CD4-positive, alpha-beta T cell (primary cell): ENCODE results near the gene GTF2A1L. TPM values are rescaled to one million over a fixed set of nuclear protein-coding genes. Genes with fewer than 3 reads are reported as not detected.
"Not testable (repeated sequence)": the region's sequence is repeated elsewhere in the genome, so short reads cannot be mapped to it uniquely, and the experiment has no call there.

Source experiments
- ATAC-seq: fragments of 200-7000 bp; cut with Tn5 transposase; one replicate; pipeline ENCODE4 v1.10.0; 2022; ENCODE audit warnings: mild to moderate bottlenecking; ENCODE audit not compliant: poor library complexity
- CTCF ChIA-PET: fragments of 350-600 bp; sonication (Branson Sonifier 250); formaldehyde crosslinking; loops from one replicate; lab custom pipeline; 2021; ENCODE audit warnings: antibody characterized with exemption, inconsistent platforms; lab: Charles Lee
- POLR2A ChIA-PET: fragments of 350-600 bp; sonication (Branson Sonifier 250); formaldehyde crosslinking; loops from one replicate; lab custom pipeline; 2021; ENCODE audit warnings: antibody characterized with exemption, inconsistent platforms; lab: Charles Lee
- DNase-seq, 14 experiments: peaks; one replicate each; pipeline ENCODE4 v3.0.0-alpha.2; 2013 to 2020; ENCODE audit warnings: mixed read lengths in 2 of 14
- H3K27ac ChIP-seq, 2 donors: one replicate each; pipeline versions ENCODE4 v1.5.1 to v1.7.0; 2013; ENCODE audit warnings: low read length in 2 of 2, low read depth in 1 of 2, mild to moderate bottlenecking in 1 of 2
- H3K27me3 ChIP-seq, 2 experiments: 1 replicate in 1 of 2; 2 replicates in 1 of 2; pipeline versions ENCODE4 v1.6.1 to v1.7.0; 2013; ENCODE audit warnings: low read length in 2 of 2, control low read depth in 1 of 2, mild to moderate bottlenecking in 1 of 2, moderate library complexity in 1 of 2; ENCODE audit not compliant: insufficient read depth in 2 of 2, control insufficient read depth in 1 of 2
- H3K36me3 ChIP-seq: one replicate; pipeline ENCODE4 v1.6.1; 2013; ENCODE audit warnings: low read length, control low read depth; ENCODE audit not compliant: insufficient read depth
- H3K4me1 ChIP-seq: one replicate; pipeline ENCODE4 v1.6.1; 2013; ENCODE audit warnings: low read length, control low read depth; ENCODE audit not compliant: insufficient read depth
- H3K4me3 ChIP-seq: one replicate; pipeline ENCODE4 v1.5.1; 2013; ENCODE audit warnings: mild to moderate bottlenecking, low read length, moderate library complexity
- H3K9me3 ChIP-seq, 2 experiments: 1 replicate in 1 of 2; 2 replicates in 1 of 2; pipeline versions ENCODE4 v1.6.1 to v1.7.0; 2013; ENCODE audit warnings: low read length in 2 of 2, mild to moderate bottlenecking in 2 of 2, control low read depth in 1 of 2, moderate library complexity in 1 of 2; ENCODE audit not compliant: control insufficient read depth in 1 of 2, insufficient read depth in 1 of 2
- H3K27ac Mint-ChIP-seq: one replicate; pipeline ENCODE4 v1.8.0; 2020; ENCODE audit warnings: mixed read lengths
- H3K27me3 Mint-ChIP-seq: one replicate; pipeline ENCODE4 v1.8.0; 2021; ENCODE audit warnings: mixed read lengths
- H3K36me3 Mint-ChIP-seq: one replicate; pipeline ENCODE4 v1.8.0; 2021; ENCODE audit warnings: low read depth, mixed read lengths
- H3K4me1 Mint-ChIP-seq: one replicate; pipeline ENCODE4 v1.8.0; 2021; ENCODE audit warnings: low read depth, mixed read lengths
- H3K4me3 Mint-ChIP-seq: one replicate; pipeline ENCODE4 v1.8.0; 2020; ENCODE audit warnings: mild to moderate bottlenecking, mixed read lengths
- H3K9me3 Mint-ChIP-seq: one replicate; pipeline ENCODE4 v1.8.0; 2020; ENCODE audit warnings: mixed read lengths
- CTCF ChIP-seq: fragments of 200-600 bp; IDR thresholded peaks from one replicate; pipeline ENCODE4 v1.8.0; 2022; ENCODE audit warnings: antibody characterized with exemption, mild to moderate bottlenecking
- intact Hi-C, 2 experiments: fragments of 100-400 bp; cut with DNase I in 1 of 2; cut with micrococcal nuclease in 1 of 2; formaldehyde crosslinking; loops; one replicate each; pipeline versions ENCODE4 v1.15.1 to v1.9.0; 2023 to 2025; cut with DNase I, micrococcal nuclease
- total RNA-seq, 174 experiments: library from RNA in 2 of 174; stranded (reverse) in 2 of 174; gene quantifications; one replicate each; pipeline ENCODE4 v1.2.3 and lab custom pipeline; 2021 to 2026

The GTF2A1L gene
- total RNA-seq, 2 experiments from 2014 or later: not detected

- no peak overlapping the region for H3K4me3 Mint-ChIP-seq
- no peaks in the 10 kb centered on the region for H3K27me3 Mint-ChIP-seq
- Histone ChIP-seq H3K9me3 (no peaks in the 10 kb centered on the region), H3K27me3 (no peaks in the 10 kb centered on the region), H3K27ac (no peak overlapping the region), H3K4me1 (no peaks in the 10 kb centered on the region), H3K36me3 (no peaks in the 10 kb centered on the region), H3K4me3 (no peak overlapping the region)
- H3K4me1 Mint-ChIP-seq: no peaks in the 10 kb centered on the region
- ATAC-seq: no peak
- H3K36me3 Mint-ChIP-seq: no peaks in the 10 kb centered on the region
- no peak overlapping the region for H3K27ac Mint-ChIP-seq
- CTCF ChIA-PET: no interaction called here
- DNase-seq: peak in 1 of 14 experiments; percentile 2
- POLR2A ChIA-PET: no interaction called here
- no peaks in the 10 kb centered on the region for H3K9me3 Mint-ChIP-seq
- intact Hi-C loops: no loop called here
- no peak for TF ChIP-seq CTCF
These were observed 28.4 kb upstream of the GTF2A1L start for GRCh38 chr2:48589170-48589767.

- Histone ChIP-seq H3K4me1 (no peaks in the 10 kb centered on the region), H3K27me3 (no peaks in the 10 kb centered on the region), H3K27ac (no peak overlapping the region), H3K36me3 (no peaks in the 10 kb centered on the region), H3K9me3 (no peaks in the 10 kb centered on the region), H3K4me3 (no peak overlapping the region)
- Mint-ChIP-seq H3K4me3 (no peak overlapping the region), H3K27me3 (no peaks in the 10 kb centered on the region), H3K9me3 (no peaks in the 10 kb centered on the region), H3K36me3 (no peaks in the 10 kb centered on the region), H3K27ac (no peak overlapping the region), H3K4me1 (no peaks in the 10 kb centered on the region)
- DNase-seq (no peak), ATAC-seq (no peak)
- intact Hi-C loops: loop anchor here in 1 of 2 experiments (10.0 kb wide), 1 partner anchor 1905 kb away; no protein-coding TSS in a partner anchor
- TF ChIP-seq CTCF: no peak
- CTCF ChIA-PET: no interaction called here
- POLR2A ChIA-PET: no interaction called here
These were observed 27.6 kb upstream of the GTF2A1L start for GRCh38 chr2:48590017-48590416.

GRCh38 chr2:48592067-48592466 is 25.6 kb upstream of the GTF2A1L start:
- no peak overlapping the region for H3K27ac ChIP-seq
- Mint-ChIP-seq H3K4me3 (no peak overlapping the region), H3K9me3 (no peaks in the 10 kb centered on the region), H3K4me1 (no peaks in the 10 kb centered on the region), H3K27me3 (no peaks in the 10 kb centered on the region), H3K27ac (no peak overlapping the region), H3K36me3 (no peaks in the 10 kb centered on the region)
- no peak for ATAC-seq
- POLR2A ChIA-PET: no interaction called here
- H3K9me3 ChIP-seq: no peaks in the 10 kb centered on the region
- no peaks in the 10 kb centered on the region for H3K36me3 ChIP-seq
- CTCF ChIA-PET: no interaction called here
- H3K27me3 ChIP-seq: no peaks in the 10 kb centered on the region
- H3K4me1 ChIP-seq: no peaks in the 10 kb centered on the region
- intact Hi-C loops: loop anchor here in 1 of 2 experiments (10.0 kb wide), 1 partner anchor 1903 kb away; no protein-coding TSS in a partner anchor
- H3K4me3 ChIP-seq: no peak overlapping the region
- TF ChIP-seq CTCF: no peak
- no peak for DNase-seq

- H3K27ac ChIP-seq, H3K36me3 Mint-ChIP-seq, H3K4me1 Mint-ChIP-seq, CTCF ChIA-PET, H3K27me3 Mint-ChIP-seq, POLR2A ChIA-PET, H3K36me3 ChIP-seq, H3K9me3 Mint-ChIP-seq, H3K4me3 Mint-ChIP-seq, H3K4me1 ChIP-seq, H3K9me3 ChIP-seq, DNase-seq, ATAC-seq, H3K27ac Mint-ChIP-seq, H3K4me3 ChIP-seq, H3K27me3 ChIP-seq: not testable (repeated sequence)
- intact Hi-C loops: loop anchor here in 1 of 2 experiments (10.0 kb wide), 1 partner anchor 1898 kb away; no protein-coding TSS in a partner anchor
These were observed 20.9 kb upstream of the GTF2A1L start for GRCh38 chr2:48596751-48597150.
